Gastroesophageal sphincter (tissue), 4 donors: Measurements from ENCODE around the gene STAT5A. TPM values are rescaled to one million over a fixed set of nuclear protein-coding genes. Genes with fewer than 3 reads are reported as not detected.
A peak's percentile ranks its signal among the peaks of the same experiment; 100 is the strongest.

Experiments used
- ATAC-seq: fragments of 150-250 bp; one replicate; pipeline ENCODE4 v1.9.1; 2016; ENCODE audit warnings: mild to moderate bottlenecking, moderate library complexity
- H3K27ac ChIP-seq, 4 donors: fragments of 200-600 bp; sonication (generic) in 3 of 4; 1 replicate in 3 of 4; 2 replicates in 1 of 4; pipeline ENCODE4 v1.5.1; 2016 to 2019
- H3K27me3 ChIP-seq: fragments of 200-600 bp; sonication (generic); one replicate; pipeline ENCODE4 v1.5.1; 2019
- H3K36me3 ChIP-seq, 2 donors: fragments of 200-600 bp; sonication (generic); one replicate each; pipeline ENCODE4 v1.5.1; 2019; ENCODE audit warnings: control low read depth in 1 of 2
- H3K4me1 ChIP-seq, 3 donors: fragments of 200-600 bp; sonication (generic); 1 replicate in 2 of 3; 2 replicates in 1 of 3; pipeline ENCODE4 v1.5.1; 2016 to 2019; ENCODE audit warnings: control low read depth in 2 of 3
- H3K4me3 ChIP-seq, 2 donors: fragments of 200-600 bp; sonication (generic); one replicate each; pipeline ENCODE4 v1.5.1; 2019; ENCODE audit warnings: mild to moderate bottlenecking in 1 of 2, moderate library complexity in 1 of 2
- H3K9me3 ChIP-seq, 3 donors: fragments of 200-600 bp; sonication (generic); one replicate each; pipeline ENCODE4 v1.5.1; 2017 to 2019; ENCODE audit warnings: control low read depth in 2 of 3
- CTCF ChIP-seq, 4 experiments: fragments of 200-600 bp in 2 of 4; fragments of 450-650 bp in 2 of 4; sonication (generic) in 1 of 4; IDR thresholded peaks; one replicate each; pipeline ENCODE4 v1.5.1; 2017 to 2019; ENCODE audit warnings: antibody characterized with exemption in 4 of 4, mild to moderate bottlenecking in 2 of 4, moderate library complexity in 2 of 4
- EP300 ChIP-seq: sonication (generic); formaldehyde crosslinking; IDR thresholded peaks from one replicate; pipeline ENCODE4 v1.6.1; 2017; ENCODE audit warnings: antibody characterized with exemption, mild to moderate bottlenecking
- POLR2A ChIP-seq, 2 donors: fragments of 450-650 bp; IDR thresholded peaks; one replicate each; pipeline ENCODE4 v1.6.1; 2017; ENCODE audit warnings: antibody characterized with exemption in 2 of 2, mild to moderate bottlenecking in 2 of 2, moderate library complexity in 1 of 2
- POLR2AphosphoS5 ChIP-seq: sonication (generic); formaldehyde crosslinking; IDR thresholded peaks from one replicate; pipeline ENCODE4 v1.6.1; 2017; ENCODE audit warnings: antibody characterized with exemption
- WGBS, 2 donors: methylation state at CpG; one replicate each; pipeline ENCODE4 v1.1.5; 2018; ENCODE audit warnings: low coverage in 1 of 2; 5-methylcytosine and 5-hydroxymethylcytosine counted together
- total RNA-seq, 4 donors: library from RNA; depleted of rRNA; stranded (reverse); fragments of >200 nt; gene quantifications; one replicate each; pipeline ENCODE4 v1.1.0, GENCODE V29; 2016

The STAT5A gene
- total RNA-seq, 4 donors from 2014 or later: 61.8 to 80.8 (median 71.4) TPM

- WGBS, 2 donors: 52 to 81% methylated on average over 6 to 7 of the region's 7 CpGs
- no peak for TF ChIP-seq POLR2A (IDR thresholded peaks at IDR 0.05)
- no peak for TF ChIP-seq CTCF (IDR thresholded peaks at IDR 0.05)
- no peak for TF ChIP-seq POLR2AphosphoS5
- no peak for TF ChIP-seq EP300
- no peaks in the 10 kb centered on the region for H3K9me3 ChIP-seq
- H3K27ac ChIP-seq: peak overlapping the region; percentile 45 to 90 (median 85)
- no peaks in the 10 kb centered on the region for H3K27me3 ChIP-seq
- no peak overlapping the region for H3K4me3 ChIP-seq
- peaks cover 5 to 73% (median 13%) of the 10 kb centered on the region in 3 donors for H3K4me1 ChIP-seq
- ATAC-seq: no peak
- no peaks in the 10 kb centered on the region for H3K36me3 ChIP-seq
Observed at GRCh38 chr17:42246515-42246914, 41.8 kb upstream of the STAT5A start.

GRCh38 chr17:42247734-42248133 is 40.6 kb upstream of the STAT5A start:
- Histone ChIP-seq H3K9me3 (no peaks in the 10 kb centered on the region), H3K4me3 (no peak overlapping the region), H3K27me3 (no peaks in the 10 kb centered on the region), H3K36me3 (no peaks in the 10 kb centered on the region), H3K27ac (peak overlapping the region; percentile 84 to 99 (median 88)), H3K4me1 (peaks cover 5 to 74% (median 13%) of the 10 kb centered on the region in 3 donors)
- WGBS, 2 donors: 86 to 100% methylated on average over 1 to 5 of the region's 5 CpGs
- no peak for TF ChIP-seq POLR2A (IDR thresholded peaks at IDR 0.05)
- TF ChIP-seq POLR2AphosphoS5: no peak
- no peak for ATAC-seq

GRCh38 chr17:42248351-42249179 is 39.7 kb upstream of the STAT5A start:
- 11 to 13% methylated on average over 6 to 7 of the region's 13 CpGs for WGBS, 2 donors
- no peak for TF ChIP-seq EP300
- TF ChIP-seq POLR2A (IDR thresholded peaks at IDR 0.05): peak in 1 of 2 donors; percentile 28
- peak in 1 of 4 experiments; percentile 23 for TF ChIP-seq CTCF (IDR thresholded peaks at IDR 0.05)
- peak; percentile 95 for TF ChIP-seq POLR2AphosphoS5
- ATAC-seq: peak; percentile 97
- Histone ChIP-seq H3K36me3 (no peaks in the 10 kb centered on the region), H3K27me3 (no peaks in the 10 kb centered on the region), H3K4me3 (peak overlapping the region; percentile 27 to 29), H3K9me3 (no peaks in the 10 kb centered on the region), H3K4me1 (peaks cover 5 to 82% (median 13%) of the 10 kb centered on the region in 3 donors), H3K27ac (peak overlapping the region; percentile 84 to 99 (median 88))

GRCh38 chr17:42249681-42250446 is 38.4 kb upstream of the STAT5A start:
- H3K27me3 ChIP-seq: no peaks in the 10 kb centered on the region
- WGBS, 2 donors: 78 to 80% methylated on average over 7 to 14 of the region's 14 CpGs
- H3K36me3 ChIP-seq: no peaks in the 10 kb centered on the region
- peaks cover 5 to 89% (median 13%) of the 10 kb centered on the region in 3 donors for H3K4me1 ChIP-seq
- no peak for ATAC-seq
- H3K27ac ChIP-seq: peak overlapping the region; percentile 1 to 90 (median 85)
- no peaks in the 10 kb centered on the region for H3K9me3 ChIP-seq
- TF ChIP-seq EP300 (no peak), POLR2AphosphoS5 (no peak), POLR2A (IDR thresholded peaks at IDR 0.05) (no peak), CTCF (IDR thresholded peaks at IDR 0.05) (no peak)
- no peak overlapping the region for H3K4me3 ChIP-seq

- no peaks in the 10 kb centered on the region for H3K9me3 ChIP-seq
- peaks cover 5 to 89% (median 13%) of the 10 kb centered on the region in 3 donors for H3K4me1 ChIP-seq
- no peaks in the 10 kb centered on the region for H3K27me3 ChIP-seq
- no peak for ATAC-seq
- no peak overlapping the region for H3K4me3 ChIP-seq
- H3K36me3 ChIP-seq: no peaks in the 10 kb centered on the region
- no peak for TF ChIP-seq POLR2AphosphoS5
- TF ChIP-seq CTCF (IDR thresholded peaks at IDR 0.05): peak in 3 of 4 experiments; percentile 19 to 36 (median 27)
- 63 to 75% methylated on average over 2 of the region's 2 CpGs for WGBS, 2 donors
- no peak overlapping the region for H3K27ac ChIP-seq
Observed at GRCh38 chr17:42251115-42251514, 37.2 kb upstream of the STAT5A start.
